Measurements from ENCODE around the gene LURAP1L. TPM values are rescaled to one million over a fixed set of nuclear protein-coding genes. Genes with fewer than 3 reads are reported as not detected.

The LURAP1L gene
- total RNA-seq, 1 experiment from 2014 or later = 0.13 TPM

DNA sequence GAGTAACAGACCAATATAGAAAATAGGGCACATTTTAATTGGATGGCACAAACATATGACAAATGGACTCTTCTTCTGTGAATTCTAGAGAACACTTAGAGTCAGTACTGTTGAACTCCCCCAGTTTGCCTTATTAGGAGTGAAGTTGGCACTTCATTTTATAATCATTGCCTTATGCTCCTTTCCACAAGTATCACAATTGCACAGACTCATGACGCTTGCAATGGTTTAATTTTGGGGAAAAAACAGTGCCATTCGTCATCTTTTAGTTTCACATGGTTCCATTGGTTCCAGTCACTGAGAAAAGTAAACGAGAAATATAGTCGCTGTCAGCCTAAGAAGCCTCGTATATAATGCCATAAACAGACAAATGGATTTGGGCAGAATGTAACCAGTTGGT is 71.2 kb downstream of the LURAP1L start:
- no CpG with 5 or more reads among the region's 5 CpGs for WGBS (ENCODE audit: extremely low coverage, insufficient read length, low lambda C conversion rate)
- peaks cover 0 to 7% of the 10 kb centered on the region in 2 experiments; a peak in 2 of 5 replicates for H3K9me3 Mint-ChIP-seq

More for the DNA sequence above, 71.2 kb downstream of the LURAP1L start:
- H3K4me2 ChIP-seq (ENCODE audit: insufficient read depth, insufficient read length, low read length) = no peak overlapping the region
- H4K8ac ChIP-seq (replicated peaks; ENCODE audit: insufficient read length, low read depth, low read length) = no peak overlapping the region
- no peak overlapping the region for H3K4ac ChIP-seq (ENCODE audit: low read depth, low read length)
- no peak overlapping the region for H3K14ac ChIP-seq (ENCODE audit: insufficient read depth, low read length)
- H3K18ac ChIP-seq (ENCODE audit: insufficient read length, low read depth, low read length) = no peak overlapping the region
- no peaks in the 10 kb centered on the region for H3K9me3 ChIP-seq (ENCODE audit: control insufficient read depth, low read depth, low read length)
- H4K91ac ChIP-seq (ENCODE audit: insufficient read length, low read depth, low read length) = no peak overlapping the region
- H3T11ph ChIP-seq (ENCODE audit: low read length) = no peak overlapping the region
- H2BK12ac ChIP-seq (ENCODE audit: insufficient read length, low read depth, low read length) = no peak overlapping the region
- H3K4me1 ChIP-seq (ENCODE audit: insufficient read depth, low read length) = no peaks in the 10 kb centered on the region
- Mint-ChIP-seq H3K36me3 (ENCODE audit: insufficient read depth in 1 of 3, low read depth in 3 of 3) (no peaks in the 10 kb centered on the region), H3K27me3 (ENCODE audit: low read depth) (no peaks in the 10 kb centered on the region), H3K4me1 (peaks cover 0 to 8% of the 10 kb centered on the region in 2 experiments; a peak in 3 of 4 replicates), H3K27ac (no peak overlapping the region), H3K4me3 (no peak overlapping the region)
- H3K27me3 ChIP-seq (ENCODE audit: insufficient read depth, low read length) = no peaks in the 10 kb centered on the region
- TF ChIP-seq, protein P1, sequence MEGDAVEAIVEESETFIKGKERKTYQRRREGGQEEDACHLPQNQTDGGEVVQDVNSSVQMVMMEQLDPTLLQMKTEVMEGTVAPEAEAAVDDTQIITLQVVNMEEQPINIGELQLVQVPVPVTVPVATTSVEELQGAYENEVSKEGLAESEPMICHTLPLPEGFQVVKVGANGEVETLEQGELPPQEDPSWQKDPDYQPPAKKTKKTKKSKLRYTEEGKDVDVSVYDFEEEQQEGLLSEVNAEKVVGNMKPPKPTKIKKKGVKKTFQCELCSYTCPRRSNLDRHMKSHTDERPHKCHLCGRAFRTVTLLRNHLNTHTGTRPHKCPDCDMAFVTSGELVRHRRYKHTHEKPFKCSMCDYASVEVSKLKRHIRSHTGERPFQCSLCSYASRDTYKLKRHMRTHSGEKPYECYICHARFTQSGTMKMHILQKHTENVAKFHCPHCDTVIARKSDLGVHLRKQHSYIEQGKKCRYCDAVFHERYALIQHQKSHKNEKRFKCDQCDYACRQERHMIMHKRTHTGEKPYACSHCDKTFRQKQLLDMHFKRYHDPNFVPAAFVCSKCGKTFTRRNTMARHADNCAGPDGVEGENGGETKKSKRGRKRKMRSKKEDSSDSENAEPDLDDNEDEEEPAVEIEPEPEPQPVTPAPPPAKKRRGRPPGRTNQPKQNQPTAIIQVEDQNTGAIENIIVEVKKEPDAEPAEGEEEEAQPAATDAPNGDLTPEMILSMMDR (conservative IDR thresholded peaks at IDR 0.05) = no peak
- no peak overlapping the region for H3K9ac ChIP-seq (ENCODE audit: extremely low read depth, insufficient read length, low read length)
- no peak overlapping the region for H4K5ac ChIP-seq (ENCODE audit: insufficient read length, low read depth, low read length)
- H4K20me1 ChIP-seq (ENCODE audit: control insufficient read depth, insufficient read depth, insufficient read length) = no peaks in the 10 kb centered on the region
- H3K23me2 ChIP-seq (ENCODE audit: insufficient read length, low read depth, low read length, poor library complexity, severe bottlenecking) = no peaks in the 10 kb centered on the region
- H3K79me2 ChIP-seq (ENCODE audit: insufficient read depth, low read length) = no peaks in the 10 kb centered on the region
- no peak overlapping the region for H3K23ac ChIP-seq (ENCODE audit: insufficient read length, low read depth, low read length)
- H3K56ac ChIP-seq (ENCODE audit: insufficient read length, low read depth, low read length) = no peak overlapping the region
- no peak overlapping the region for H2AFZ ChIP-seq (ENCODE audit: low read length)
- H2BK15ac ChIP-seq (ENCODE audit: low read depth, low read length) = no peak overlapping the region
- H2BK20ac ChIP-seq (ENCODE audit: low read depth, low read length, poor library complexity, severe bottlenecking) = no peak overlapping the region
- H2BK120ac ChIP-seq (ENCODE audit: low read depth, low read length, poor library complexity, severe bottlenecking) = no peak overlapping the region
- H3K79me1 ChIP-seq (ENCODE audit: insufficient read depth, low read depth, low read length, poor library complexity, severe bottlenecking) = no peaks in the 10 kb centered on the region
- H2BK5ac ChIP-seq (ENCODE audit: insufficient read length, low read length) = no peak overlapping the region
- DNase-seq = no peak
- no peak overlapping the region for H2AK5ac ChIP-seq (ENCODE audit: insufficient read length, low read length)
- H3K27ac ChIP-seq (ENCODE audit: insufficient read length, low read depth, low read length) = no peak overlapping the region

Data from H9 (cell line).